Fibroblast of pulmonary artery (primary cell): ENCODE results near the gene CLDN20.

Source experiments
- DNase-seq: peaks from one replicate; pipeline ENCODE4 v3.0.0-alpha.2; 2010; ENCODE audit warnings: low read depth
- H3K4me3 ChIP-seq: replicated peaks from 2 replicates; pipeline ENCODE4 v1.5.1; 2011; ENCODE audit warnings: low read depth, mild to moderate bottlenecking, control low read depth, low read length, moderate library complexity
- CTCF ChIP-seq: IDR thresholded peaks from 2 replicates; pipeline ENCODE4 v1.5.1; 2011; ENCODE audit warnings: mild to moderate bottlenecking, control low read depth, low read length, inconsistent platforms; ENCODE audit errors: missing control alignments

The CLDN20 gene

GRCh38 chr6:155252581-155252980 lies 11.2 kb upstream of the CLDN20 start:
- no peak for TF ChIP-seq CTCF
- DNase-seq, result no peak
- no peak overlapping the region for H3K4me3 ChIP-seq

GRCh38 chr6:155253337-155253736 lies 10.5 kb upstream of the CLDN20 start:
- no peak for TF ChIP-seq CTCF
- DNase-seq, result no peak
- H3K4me3 ChIP-seq, result no peak overlapping the region

GRCh38 chr6:155254139-155254538 lies 9.7 kb upstream of the CLDN20 start:
- TF ChIP-seq CTCF, result no peak
- no peak overlapping the region for H3K4me3 ChIP-seq
- no peak for DNase-seq

- no peak for TF ChIP-seq CTCF
- H3K4me3 ChIP-seq, result no peak overlapping the region
- DNase-seq, result no peak
Measured at GRCh38 chr6:155256122-155256795, 7.6 kb upstream of the CLDN20 start.

GRCh38 chr6:155257796-155258195 lies 6.0 kb upstream of the CLDN20 start:
- H3K4me3 ChIP-seq, result no peak overlapping the region
- no peak for DNase-seq
- no peak for TF ChIP-seq CTCF

GRCh38 chr6:155259204-155259603 lies 4.6 kb upstream of the CLDN20 start:
- no peak for DNase-seq
- TF ChIP-seq CTCF, result no peak
- no peak overlapping the region for H3K4me3 ChIP-seq

- H3K4me3 ChIP-seq, result no peak overlapping the region
- DNase-seq, result no peak
- no peak for TF ChIP-seq CTCF
Measured at GRCh38 chr6:155259897-155260296, 3.9 kb upstream of the CLDN20 start.
